GM19328 (cell line): ENCODE measurements around the gene OSBPL10.

Experiments
- ATAC-seq: cut with Tn5 transposase; IDR thresholded peaks from one replicate; pipeline ENCODE4 v1.9.1; 2021; ENCODE audit warnings: mild to moderate bottlenecking, moderate library complexity; ENCODE audit not compliant: unreplicated experiment

Gene OSBPL10

GRCh38 chr3:31959251-31959650 lies 21.8 kb downstream of the OSBPL10 start:
- no peak for ATAC-seq

GRCh38 chr3:31958701-31959152 lies 22.3 kb downstream of the OSBPL10 start:
- no peak for ATAC-seq

DNA sequence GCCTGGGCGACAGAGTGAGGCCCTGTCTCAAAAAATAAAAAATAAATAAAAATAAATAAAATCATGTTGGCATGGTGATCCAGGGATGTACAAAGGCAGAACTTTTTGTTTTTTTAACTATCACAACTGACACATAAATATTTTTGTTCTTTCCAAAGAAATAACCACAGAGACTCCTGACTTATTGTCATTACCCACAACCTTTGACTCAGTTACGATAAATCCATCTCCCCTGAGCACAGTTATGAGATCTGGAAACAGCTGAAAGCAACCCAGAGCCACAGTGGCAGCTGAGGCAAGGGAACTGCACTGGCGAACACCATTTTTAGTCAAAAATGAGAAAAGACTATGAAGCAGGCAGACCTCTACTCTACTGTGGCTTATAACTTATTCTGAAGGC lies 24.0 kb downstream of the OSBPL10 start:
- no peak for ATAC-seq

DNA sequence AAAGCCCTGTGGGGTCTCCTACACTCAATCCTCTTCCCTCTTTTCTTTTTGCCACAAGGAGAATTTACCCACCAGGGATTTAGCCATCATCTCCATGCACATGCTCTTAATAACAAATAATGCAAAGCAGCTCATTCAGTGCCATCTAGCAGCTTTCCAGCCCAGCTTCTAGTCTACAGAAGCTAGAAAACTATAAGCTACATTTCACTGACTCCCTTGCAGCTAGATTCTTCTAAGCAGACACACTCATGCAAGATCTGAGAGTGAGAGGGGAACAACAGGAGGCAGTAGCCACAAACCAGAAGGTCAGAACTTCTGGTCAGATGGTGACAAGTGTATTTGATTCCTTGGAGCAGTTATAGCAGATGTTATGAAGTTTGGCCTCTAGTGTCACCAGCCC lies 25.5 kb downstream of the OSBPL10 start:
- ATAC-seq = no peak

DNA sequence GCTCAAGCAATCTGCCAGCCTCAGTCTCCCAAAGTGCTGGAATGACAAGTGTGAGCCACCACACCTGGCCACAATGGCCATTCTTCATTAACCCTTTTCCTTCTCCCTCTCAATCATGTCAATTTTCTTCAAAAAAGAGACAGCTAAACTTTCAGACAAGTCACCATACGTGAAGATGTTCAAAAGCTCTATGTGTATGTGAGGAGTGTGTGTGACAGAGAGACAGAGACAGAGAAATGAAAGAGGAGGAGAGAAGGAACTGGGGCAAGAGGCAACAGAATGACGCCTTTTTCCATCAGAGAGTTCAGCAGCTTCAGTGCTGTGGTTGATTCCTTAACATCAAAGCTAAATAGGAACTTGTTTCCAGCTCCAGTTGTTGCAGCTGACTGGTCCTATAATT lies 27.4 kb downstream of the OSBPL10 start:
- ATAC-seq = no peak

GRCh38 chr3:31953091-31953490 lies 28.0 kb downstream of the OSBPL10 start:
- ATAC-seq = no peak

DNA sequence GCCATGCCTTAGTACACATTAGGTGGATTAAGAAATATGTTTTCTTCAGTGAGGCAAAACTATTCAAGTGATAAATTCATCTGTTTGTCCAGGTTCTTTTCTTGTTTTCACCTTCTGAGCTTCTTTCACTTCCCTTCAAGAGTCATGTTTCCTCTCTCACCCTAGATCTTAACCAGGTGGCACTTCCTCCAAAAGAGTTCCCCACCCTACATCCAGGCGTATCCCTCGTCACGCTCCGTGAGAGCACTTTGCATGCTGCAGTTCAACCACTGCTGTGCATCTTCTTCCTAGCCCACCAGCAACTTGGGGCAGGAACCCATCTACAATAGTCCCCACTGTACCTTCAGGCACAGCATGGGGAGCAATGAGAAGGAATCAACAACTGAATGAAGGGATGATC lies 28.9 kb downstream of the OSBPL10 start:
- ATAC-seq = peak; percentile 83

DNA sequence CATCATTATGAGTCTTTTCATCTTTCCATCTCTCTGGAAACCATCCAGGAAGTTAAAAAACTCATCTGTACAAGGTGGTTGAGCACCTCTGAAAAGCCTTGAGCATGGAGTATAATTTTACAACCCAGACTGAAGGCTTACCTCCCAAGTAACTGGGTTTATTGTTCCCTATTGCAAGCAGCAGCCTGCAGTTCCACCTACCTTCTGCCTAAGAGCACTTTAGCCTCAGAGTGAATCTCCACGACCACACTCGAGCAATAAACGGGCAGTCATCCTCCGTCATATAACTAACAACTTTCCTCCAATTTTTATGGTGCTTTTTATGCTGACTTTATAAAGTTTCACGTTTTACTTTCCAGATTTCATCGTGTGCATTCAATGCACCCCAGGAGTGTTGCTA lies 32.8 kb downstream of the OSBPL10 start:
- no peak for ATAC-seq

GRCh38 chr3:31947671-31948091 lies 33.4 kb downstream of the OSBPL10 start:
- ATAC-seq = no peak

- no peak for ATAC-seq
These were observed 33.9 kb downstream of the OSBPL10 start for GRCh38 chr3:31947162-31947561.

DNA sequence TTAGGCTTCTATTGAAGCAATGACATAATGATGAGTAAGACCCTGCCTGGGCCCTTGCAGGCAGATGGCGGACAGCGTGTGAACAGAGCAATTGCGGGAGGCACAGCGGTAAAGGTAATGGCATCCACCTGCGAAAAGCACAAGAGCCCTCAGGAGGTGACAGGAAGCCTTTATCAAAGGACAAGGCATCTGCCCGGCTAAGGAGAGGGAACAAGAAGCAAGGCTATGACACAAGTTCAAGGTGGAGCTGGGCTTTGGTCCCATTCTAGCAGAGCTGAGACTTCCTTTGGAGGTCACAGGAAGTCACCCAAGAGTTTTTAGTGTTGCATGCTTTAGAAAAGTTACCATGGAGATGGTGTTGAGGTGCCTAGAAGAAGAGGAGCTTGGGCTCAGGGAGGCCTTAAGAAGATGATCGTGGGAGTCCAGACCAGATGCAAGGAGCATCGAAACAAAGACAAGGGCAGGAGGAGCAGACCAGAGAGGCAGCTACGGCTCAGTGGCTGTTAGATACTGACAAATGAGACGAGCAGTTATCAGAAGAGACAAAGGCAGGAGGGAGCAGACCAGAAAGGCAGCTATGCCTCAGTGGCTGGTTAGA lies 34.5 kb downstream of the OSBPL10 start:
- ATAC-seq = no peak

DNA sequence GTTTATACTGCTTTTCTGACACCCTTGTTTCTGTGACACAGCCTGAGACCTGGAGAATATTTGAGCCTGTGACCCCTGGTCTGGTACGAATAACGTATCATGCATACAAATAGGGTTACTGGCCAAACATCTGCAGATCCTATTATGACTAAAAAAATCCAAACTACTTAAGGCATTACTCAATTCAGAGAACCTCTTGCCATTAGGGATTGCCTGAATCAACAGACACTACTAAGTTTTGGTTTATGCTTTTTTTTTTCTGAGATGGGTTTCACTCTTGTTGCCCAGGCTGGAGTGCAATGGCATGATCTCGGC lies 35.4 kb downstream of the OSBPL10 start:
- ATAC-seq = no peak

- no peak for ATAC-seq
These were observed 38.0 kb downstream of the OSBPL10 start for GRCh38 chr3:31943041-31943440.

- no peak for ATAC-seq
These were observed 38.6 kb downstream of the OSBPL10 start for GRCh38 chr3:31942446-31942845.

DNA sequence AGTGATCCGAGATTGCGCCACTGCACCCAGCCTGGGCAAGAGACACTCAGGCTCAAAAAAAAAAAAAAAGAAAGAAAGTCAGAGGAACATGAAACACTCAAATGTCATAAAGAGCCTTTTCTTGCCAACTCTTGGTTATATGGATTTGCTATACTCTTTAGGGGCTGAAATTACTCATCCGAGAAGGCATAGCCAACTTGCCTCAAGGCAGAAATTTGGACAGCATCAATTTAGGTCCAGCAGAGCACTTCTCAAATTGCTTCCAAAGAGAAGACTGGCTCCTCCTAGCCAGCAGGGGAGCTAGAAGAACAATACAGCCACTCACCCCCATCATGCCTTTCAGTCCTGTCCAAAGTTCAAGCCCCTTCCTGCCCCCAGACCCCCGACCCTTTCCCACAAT lies 43.8 kb downstream of the OSBPL10 start:
- no peak for ATAC-seq

DNA sequence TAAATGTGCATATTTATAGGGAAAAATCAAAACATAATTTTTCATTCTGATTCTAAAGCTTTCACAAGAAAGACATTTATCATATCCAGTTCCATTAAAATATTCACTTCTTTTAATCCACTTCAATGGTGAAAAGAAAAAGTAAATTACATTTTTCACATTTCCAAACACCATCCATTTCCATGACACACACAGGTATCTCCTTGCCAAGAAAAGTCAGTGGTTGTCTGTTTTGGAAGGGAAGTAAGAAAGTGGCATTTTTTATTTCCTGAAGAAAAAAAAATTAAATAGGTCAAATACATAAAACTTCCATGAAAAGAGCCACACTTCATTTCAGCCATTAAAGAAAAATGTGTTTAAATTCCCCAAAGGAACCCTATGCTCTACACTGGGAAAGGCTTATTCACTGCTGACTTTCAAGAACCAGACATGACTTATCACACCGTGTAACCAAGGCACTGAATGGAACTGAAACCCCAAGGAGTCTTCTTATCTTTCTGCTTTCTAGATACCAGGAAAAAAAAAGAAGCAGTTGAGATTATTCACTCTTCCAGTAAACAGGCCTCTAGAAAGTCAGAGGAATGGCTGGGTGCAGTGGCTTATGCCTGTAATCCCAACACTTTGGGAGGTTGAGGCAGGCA lies 44.5 kb downstream of the OSBPL10 start:
- ATAC-seq = no peak

DNA sequence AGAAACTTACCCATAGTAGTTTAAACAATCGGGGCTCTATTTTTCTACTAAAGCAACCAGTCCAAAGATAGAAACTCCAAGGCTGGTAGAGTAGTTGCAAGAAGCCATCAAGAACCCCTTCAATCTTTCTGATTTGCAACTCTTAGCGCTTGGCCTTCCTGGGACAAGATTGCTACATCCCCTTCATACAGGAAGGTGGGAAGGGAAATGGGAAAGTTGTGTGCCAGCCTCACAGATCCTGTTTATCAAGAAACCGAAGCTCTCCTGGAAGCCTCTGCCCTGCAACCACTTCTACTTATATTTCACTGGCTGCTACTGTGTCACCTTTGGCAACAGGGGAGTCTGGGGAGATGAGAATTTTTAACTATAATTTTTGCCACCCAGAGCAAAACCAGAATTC lies 46.2 kb downstream of the OSBPL10 start:
- no peak for ATAC-seq

GRCh38 chr3:31934018-31934417 lies 47.0 kb downstream of the OSBPL10 start:
- ATAC-seq = no peak

DNA sequence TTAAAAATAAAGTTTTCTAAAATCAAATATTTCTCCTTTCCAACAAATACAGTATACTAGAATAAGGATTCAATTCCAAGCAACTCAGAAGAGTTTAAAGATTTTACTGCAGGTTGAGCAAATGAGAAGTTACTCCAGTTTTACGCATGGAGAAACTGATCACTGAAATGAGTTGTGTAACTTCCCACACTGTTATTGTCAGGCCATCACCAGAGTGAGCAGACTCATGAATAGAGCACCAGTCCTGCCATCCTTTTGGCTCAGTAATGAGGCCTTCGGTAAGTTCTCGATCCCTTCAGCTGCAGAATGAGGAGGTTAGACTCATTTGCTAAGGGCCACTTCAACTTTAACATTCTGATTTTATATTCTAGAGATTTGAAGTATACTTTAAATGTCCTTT lies 48.1 kb downstream of the OSBPL10 start:
- no peak for ATAC-seq

DNA sequence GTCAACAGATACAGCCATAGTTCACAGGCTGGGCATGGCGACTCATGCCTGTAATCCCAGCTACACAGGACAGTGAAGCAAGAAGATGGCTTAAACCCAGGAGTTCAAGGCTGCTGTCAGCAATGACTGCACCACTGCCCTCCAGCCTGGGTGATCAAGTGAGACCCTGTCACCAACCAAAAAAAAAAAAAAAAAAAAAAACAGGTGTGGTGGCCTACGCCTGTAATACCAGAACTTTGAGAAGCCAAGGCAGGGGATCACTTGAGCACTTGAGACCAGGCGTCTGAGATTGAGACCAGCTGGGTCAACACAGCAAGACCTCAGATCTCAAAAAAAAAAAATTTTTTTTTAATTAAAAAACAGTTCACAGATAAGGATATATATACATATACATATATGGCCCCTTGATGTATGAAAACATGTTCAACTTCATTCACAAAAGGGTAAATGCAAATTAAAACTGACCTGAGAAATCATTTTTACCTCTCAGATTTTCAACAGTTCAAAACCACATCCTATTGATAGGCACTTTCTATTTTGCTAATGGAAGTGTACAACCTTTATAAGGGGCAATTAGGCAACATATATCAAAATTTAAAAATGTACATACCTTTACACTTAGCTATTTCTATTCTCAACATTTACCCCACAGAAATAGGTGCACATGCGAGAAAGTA lies 51.1 kb downstream of the OSBPL10 start:
- ATAC-seq = no peak

GRCh38 chr3:31927811-31928210 lies 53.3 kb downstream of the OSBPL10 start:
- no peak for ATAC-seq

DNA sequence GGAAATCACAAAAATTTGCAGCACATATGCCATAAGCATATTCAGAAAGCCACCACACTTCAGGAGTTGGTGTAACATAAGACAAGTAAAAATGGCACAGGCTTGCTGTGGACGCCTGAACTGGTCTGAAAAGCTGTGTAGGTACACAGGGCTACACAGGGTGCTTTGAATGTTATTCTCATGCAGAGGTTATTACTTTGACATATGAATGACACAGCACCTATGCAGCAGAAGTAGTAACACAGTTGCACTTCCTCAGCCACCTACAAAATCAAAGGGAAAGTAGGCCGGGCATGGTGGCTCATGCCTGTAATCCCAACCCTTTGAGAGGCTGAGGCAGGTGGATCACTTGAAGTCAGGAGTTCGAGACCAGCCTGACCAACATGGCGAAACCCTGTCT lies 54.5 kb downstream of the OSBPL10 start:
- no peak for ATAC-seq

- ATAC-seq = no peak
These were observed 55.8 kb downstream of the OSBPL10 start for GRCh38 chr3:31925271-31925630.
